ENCODE results near the gene ZNF280C. TPM values are rescaled to one million over a fixed set of nuclear protein-coding genes. Genes with fewer than 3 reads are reported as not detected.

Gene ZNF280C
- total and polyA plus RNA-seq, 2 of the 13 experiments (the other 11 are each of a cell fraction or from before 2014, with no cell fraction given), result 3.0 to 3.3 TPM

- TF ChIP-seq THAP9 (CRISPR knock-in tag; IDR thresholded peaks at IDR 0.05; ENCODE audit: borderline replicate concordance) (no peak), KDM4B (CRISPR knock-in tag; IDR thresholded peaks at IDR 0.05) (no peak)
Measured at GRCh38 chrX:130301405-130301804, 32.7 kb upstream of the ZNF280C start (continued).

GRCh38 chrX:130300010-130300282, 31.2 kb upstream of the ZNF280C start:
- in situ Hi-C loops (cut with HindIII; ENCODE audit: extremely low pct_ligation_motif_present, low pct_unique_long_range_greater_than_20kb) (no loop called here), intact Hi-C loops (cut with micrococcal nuclease; ENCODE audit: unreplicated experiment) (no loop called here)
- Histone ChIP-seq H3K4me1 (ENCODE audit: insufficient read depth, low read length) (peaks cover 14% of the 10 kb centered on the region), H3K4me2 (ENCODE audit: low read depth, low read length) (peak overlapping the region; percentile 39; the same call in 1 of the 2 replicates), H3K36me3 (replicated peaks in 1 of 2; ENCODE audit: control insufficient read depth in 1 of 2, insufficient read depth in 2 of 2, low read length in 2 of 2) (no peaks in the 10 kb centered on the region), H3K79me2 (ENCODE audit: insufficient read depth, low read length) (no peaks in the 10 kb centered on the region), H4K20me1 (ENCODE audit: insufficient read depth, low read length) (no peaks in the 10 kb centered on the region), H3K27ac (ENCODE audit: extremely low read length, insufficient read depth, low read length) (no peak overlapping the region), H3K9me3 (ENCODE audit: low read length) (no peaks in the 10 kb centered on the region), H2AFZ (ENCODE audit: low read length) (no peak overlapping the region), H3K27me3 (ENCODE audit: control insufficient read depth in 1 of 2, insufficient read depth in 2 of 2, low read length in 2 of 2) (no peaks in the 10 kb centered on the region), H3K9ac (ENCODE audit: insufficient read depth, low read depth, low read length) (no peak overlapping the region), H3K4me3 (replicated peaks in 1 of 3; ENCODE audit: insufficient read depth in 1 of 3, low read depth in 2 of 3, low read length in 3 of 3) (no peak overlapping the region; a peak in 1 of 6 replicates)
- no peak for DNase-seq (ENCODE audit: low spot score)
- no TSS peak for BruUV-seq (replicated peaks)
- FAIRE-seq, result no peak
- CTCF ChIA-PET (ENCODE audit: low intra/inter-chr PET ratio, low total read pairs), result no interaction called here
- no peak for ATAC-seq
- POLR2A ChIA-PET, result no interaction called here
- no peak for TF ChIP-seq ZNF687 (CRISPR knock-in tag; IDR thresholded peaks at IDR 0.05)
- WGBS (ENCODE audit: low lambda C conversion rate), result 6% methylated on average over 2 of the region's 2 CpGs
